Panc1 (cell line): ENCODE results near the gene MT1H. TPM values are rescaled to one million over a fixed set of nuclear protein-coding genes. Genes with fewer than 3 reads are reported as not detected.

ENCODE experiments used
- ATAC-seq: fragments of 200-7000 bp; cut with Tn5 transposase; 2 replicates; pipeline ENCODE4 v1.9.1; 2020; ENCODE audit warnings: mild to moderate bottlenecking, moderate library complexity
- BruUV-seq: library from RNA; stranded (reverse); fragments of 400-500 nt; replicated peaks from 2 replicates; lab custom pipeline; 2021; lab: Mats Ljungman, UMichigan
- CTCF ChIA-PET: fragments of 300-600 bp; sonication (Branson Sonifier 250); formaldehyde crosslinking; loops from one replicate; lab custom pipeline; 2022; ENCODE audit warnings: antibody characterized with exemption; lab: Charles Lee
- POLR2A ChIA-PET: fragments of 300-600 bp; sonication (Branson Sonifier 250); formaldehyde crosslinking; loops from one replicate; lab custom pipeline; 2022; ENCODE audit warnings: antibody characterized with exemption; lab: Charles Lee
- DNase-seq: peaks from one replicate; pipeline ENCODE4 v3.0.0-alpha.2; 2010; ENCODE audit warnings: low read depth, low spot score
- H3K27ac ChIP-seq: 2 replicates; pipeline ENCODE4 v1.5.1; 2011; ENCODE audit warnings: mild to moderate bottlenecking, low read length, inconsistent platforms
- H3K27me3 ChIP-seq: fragments of 200-500 bp; sonication (Bioruptor generic); 2 replicates; pipeline ENCODE4 v1.6.0; 2014; ENCODE audit warnings: low read length, inconsistent platforms; ENCODE audit not compliant: control insufficient read depth, insufficient read depth
- H3K36me3 ChIP-seq: fragments of 200-500 bp; sonication (Bioruptor generic); 2 replicates; pipeline ENCODE4 v1.5.1; 2014; ENCODE audit warnings: inconsistent platforms, mild to moderate bottlenecking, low read length, moderate library complexity; ENCODE audit not compliant: control insufficient read depth, insufficient read depth
- H3K4me1 ChIP-seq: 2 replicates; pipeline ENCODE4 v1.5.1; 2011; ENCODE audit warnings: inconsistent platforms, mild to moderate bottlenecking, low read length, moderate library complexity; ENCODE audit not compliant: control insufficient read depth, insufficient read depth
- H3K4me3 ChIP-seq, 2 experiments: 2 replicates each; pipeline ENCODE4 v1.5.1; 2011 to 2012; ENCODE audit warnings: low read depth in 2 of 2, low read length in 2 of 2, mild to moderate bottlenecking in 2 of 2, inconsistent platforms in 1 of 2, moderate library complexity in 1 of 2
- H3K9me3 ChIP-seq: fragments of 200-500 bp; sonication (Bioruptor generic); 2 replicates; pipeline ENCODE4 v1.5.1; 2014; ENCODE audit warnings: low read depth, mild to moderate bottlenecking, inconsistent platforms, low read length, moderate library complexity; ENCODE audit not compliant: control insufficient read depth, insufficient read depth
- CTCF ChIP-seq: fragments of 450-650 bp; IDR thresholded peaks from 2 replicates; pipeline ENCODE4 v1.5.1; 2017; ENCODE audit warnings: mild to moderate bottlenecking
- POLR2AphosphoS5 ChIP-seq: IDR thresholded peaks from 2 replicates; pipeline ENCODE4 v1.6.1; 2012; ENCODE audit warnings: mild to moderate bottlenecking, low read depth, low read length, moderate library complexity
- REST ChIP-seq, 2 experiments: IDR thresholded peaks; 2 replicates each; pipeline ENCODE4 v1.6.1; 2011 to 2012; ENCODE audit warnings: low read depth in 2 of 2, control low read depth in 1 of 2, low read length in 1 of 2, mild to moderate bottlenecking in 1 of 2, moderate library complexity in 1 of 2; ENCODE audit not compliant: insufficient read depth in 1 of 2
- SIN3A ChIP-seq: IDR thresholded peaks from 2 replicates; pipeline ENCODE4 v1.6.1; 2012; ENCODE audit warnings: low read depth, mild to moderate bottlenecking, low read length, moderate library complexity, borderline replicate concordance; ENCODE audit not compliant: insufficient read depth
- TCF7L2 ChIP-seq: IDR thresholded peaks from 2 replicates; pipeline ENCODE4 v1.6.1; 2011; ENCODE audit warnings: mild to moderate bottlenecking, low read depth, low read length, inconsistent platforms
- in situ Hi-C: cut with HindIII; loops from 2 replicates; pipeline ENCODE4 v1.10.0; 2016; ENCODE audit warnings: low sequenced_read_pairs, low pct_unique_long_range_greater_than_20kb
- intact Hi-C: fragments of 100-400 bp; cut with micrococcal nuclease; formaldehyde crosslinking; loops from one replicate; pipeline ENCODE4 v1.10.0; 2022; ENCODE audit not compliant: unreplicated experiment
- total RNA-seq: library from RNA; stranded (reverse); gene quantifications from one replicate; pipeline ENCODE4 v1.2.1, GENCODE V29; 2021; ENCODE audit not compliant: unreplicated experiment

MT1H gene
- total RNA-seq, 1 experiment from 2014 or later: not detected

GRCh38 chr16:56709443-56710040 lies 39.9 kb downstream of the MT1H start:
- intact Hi-C loops: no loop called here
- no TSS peak for BruUV-seq
- Histone ChIP-seq H3K27me3 (no peaks in the 10 kb centered on the region), H3K36me3 (no peaks in the 10 kb centered on the region), H3K4me1 (peaks cover 9% of the 10 kb centered on the region; the same call in 1 of the 2 replicates), H3K27ac (no peak overlapping the region), H3K9me3 (no peaks in the 10 kb centered on the region), H3K4me3 (no peak overlapping the region)
- ATAC-seq (0 out of 2 replicates have a peak, but pooled peaks have one; percentile 42), DNase-seq (no peak)
- in situ Hi-C loops: no loop called here
- ChIA-PET CTCF (no interaction called here), POLR2A (no interaction called here)
- no peak for TF ChIP-seq REST (IDR thresholded peaks at IDR 0.05; ENCODE audit: insufficient read depth in 1 of 2, low read depth in 2 of 2, low read length in 1 of 2)
- no peak for TF ChIP-seq POLR2AphosphoS5

GRCh38 chr16:56710181-56710737 lies 40.6 kb downstream of the MT1H start:
- DNase-seq (no peak), ATAC-seq (no peak)
- Histone ChIP-seq H3K36me3 (no peaks in the 10 kb centered on the region), H3K27me3 (no peaks in the 10 kb centered on the region), H3K4me1 (peaks cover 13% of the 10 kb centered on the region; the same call in 1 of the 2 replicates), H3K4me3 (no peak overlapping the region), H3K27ac (no peak overlapping the region), H3K9me3 (no peaks in the 10 kb centered on the region)
- no TSS peak for BruUV-seq
- in situ Hi-C loops: no loop called here
- POLR2A ChIA-PET: no interaction called here
- TF ChIP-seq REST (IDR thresholded peaks at IDR 0.05; ENCODE audit: insufficient read depth in 1 of 2, low read depth in 2 of 2, low read length in 1 of 2): no peak
- no peak for TF ChIP-seq SIN3A
- no peak for TF ChIP-seq POLR2AphosphoS5
- TF ChIP-seq TCF7L2: no peak
- no peak for TF ChIP-seq CTCF
- CTCF ChIA-PET: no interaction called here
- intact Hi-C loops: no loop called here
